ENCODE results near the gene CYB5R3.
"Not testable (repeated sequence)": the region's sequence is repeated elsewhere in the genome, so short reads cannot be mapped to it uniquely, and the experiment has no call there.

Gene CYB5R3

GRCh38 chr22:42577141-42577540, 72.1 kb downstream of the CYB5R3 start:
- not testable (repeated sequence) for DNase-seq (ENCODE audit: low spot score); H3K9me3 Mint-ChIP-seq; H3K4me3 Mint-ChIP-seq

GRCh38 chr22:42575996-42576574, 73.1 kb downstream of the CYB5R3 start:
- H3K27me3 Mint-ChIP-seq (ENCODE audit: low read depth); H3K4me1 Mint-ChIP-seq (ENCODE audit: low read depth); H3K27ac Mint-ChIP-seq; H3K9me3 Mint-ChIP-seq; H3K4me3 Mint-ChIP-seq; DNase-seq (ENCODE audit: low spot score): not testable (repeated sequence)
- peaks cover 15% of the 10 kb centered on the region for H3K36me3 Mint-ChIP-seq (ENCODE audit: low read depth)

More at GRCh38 chr22:42577141-42577540, 72.1 kb downstream of the CYB5R3 start:
- H3K27me3 Mint-ChIP-seq (ENCODE audit: low read depth); H3K4me1 Mint-ChIP-seq (ENCODE audit: low read depth); H3K27ac Mint-ChIP-seq: not testable (repeated sequence)
- peaks cover 18% of the 10 kb centered on the region for H3K36me3 Mint-ChIP-seq (ENCODE audit: low read depth)

- not testable (repeated sequence) for H3K4me3 Mint-ChIP-seq; DNase-seq (ENCODE audit: low spot score); H3K4me1 Mint-ChIP-seq (ENCODE audit: low read depth); H3K27ac Mint-ChIP-seq; H3K27me3 Mint-ChIP-seq (ENCODE audit: low read depth); H3K9me3 Mint-ChIP-seq
- peaks cover 23% of the 10 kb centered on the region for H3K36me3 Mint-ChIP-seq (ENCODE audit: low read depth)
Measured at GRCh38 chr22:42574468-42574867, 74.7 kb downstream of the CYB5R3 start.

- H3K4me1 Mint-ChIP-seq (ENCODE audit: low read depth); H3K4me3 Mint-ChIP-seq; H3K9me3 Mint-ChIP-seq; H3K27ac Mint-ChIP-seq; H3K27me3 Mint-ChIP-seq (ENCODE audit: low read depth); DNase-seq (ENCODE audit: low spot score): not testable (repeated sequence)
- H3K36me3 Mint-ChIP-seq (ENCODE audit: low read depth) = peaks cover 23% of the 10 kb centered on the region
Measured at GRCh38 chr22:42574046-42574445, 75.1 kb downstream of the CYB5R3 start.

GRCh38 chr22:42571068-42571467, 78.1 kb downstream of the CYB5R3 start:
- H3K27me3 Mint-ChIP-seq (ENCODE audit: low read depth); H3K4me3 Mint-ChIP-seq; H3K4me1 Mint-ChIP-seq (ENCODE audit: low read depth); DNase-seq (ENCODE audit: low spot score); H3K9me3 Mint-ChIP-seq; H3K27ac Mint-ChIP-seq: not testable (repeated sequence)
- H3K36me3 Mint-ChIP-seq (ENCODE audit: low read depth) = peaks cover 14% of the 10 kb centered on the region

- H3K27me3 Mint-ChIP-seq (ENCODE audit: low read depth) = not testable (repeated sequence)
Measured at GRCh38 chr22:42570580-42570979, 78.6 kb downstream of the CYB5R3 start.

GRCh38 chr22:42567950-42568349, 81.2 kb downstream of the CYB5R3 start:
- not testable (repeated sequence) for H3K27ac Mint-ChIP-seq

More at GRCh38 chr22:42570580-42570979, 78.6 kb downstream of the CYB5R3 start:
- not testable (repeated sequence) for H3K9me3 Mint-ChIP-seq; H3K4me3 Mint-ChIP-seq; H3K27ac Mint-ChIP-seq; H3K4me1 Mint-ChIP-seq (ENCODE audit: low read depth); DNase-seq (ENCODE audit: low spot score)
- H3K36me3 Mint-ChIP-seq (ENCODE audit: low read depth) = peaks cover 14% of the 10 kb centered on the region

More at GRCh38 chr22:42567950-42568349, 81.2 kb downstream of the CYB5R3 start:
- not testable (repeated sequence) for H3K4me1 Mint-ChIP-seq (ENCODE audit: low read depth); H3K27me3 Mint-ChIP-seq (ENCODE audit: low read depth); H3K36me3 Mint-ChIP-seq (ENCODE audit: low read depth); DNase-seq (ENCODE audit: low spot score); H3K4me3 Mint-ChIP-seq; H3K9me3 Mint-ChIP-seq

All from T-helper 2 cell treated with Interferon-gamma antibody and Interleukin-4, amounts not matched to agents 5 μg/mL and 100 μg/mL, for 36 hours (primary cell).